Measurements from ENCODE around the gene ABHD11. TPM values are rescaled to one million over a fixed set of nuclear protein-coding genes. Genes with fewer than 3 reads are reported as not detected.

The ABHD11 gene
- total and polyA plus RNA-seq, 9 of the 15 experiments (the other 6 are each of a cell fraction or from before 2014, with no cell fraction given) = 7.7 to 44.2 (median 18.9) TPM

GRCh38 chr7:73716318-73716890 lies 22.2 kb downstream of the ABHD11 start (continued):
- TF ChIP-seq ZNF584 (CRISPR knock-in tag; IDR thresholded peaks at IDR 0.05; ENCODE audit: low read depth) (no peak), BCOR (IDR thresholded peaks at IDR 0.05) (peak; percentile 97), GTF3C2 (IDR thresholded peaks at IDR 0.05; ENCODE audit: borderline replicate concordance, extremely low read depth, insufficient read length) (peak; percentile 72), EZH2 (IDR thresholded peaks at IDR 0.05; ENCODE audit: borderline replicate concordance, low read depth, low read length) (no peak), PCBP1 (IDR thresholded peaks at IDR 0.05; ENCODE audit: low read depth, low read length, poor library complexity, severe bottlenecking) (no peak), ZNF778 (CRISPR knock-in tag; IDR thresholded peaks at IDR 0.05) (no peak), ARNT (IDR thresholded peaks at IDR 0.05) (0 out of 4 replicates have a peak, but pooled peaks of 1 of the 2 experiments have one; percentile 3), ZNF175 (CRISPR knock-in tag; IDR thresholded peaks at IDR 0.05; ENCODE audit: low read depth) (0 out of 2 replicates have a peak, but pooled peaks have one; percentile 4), GTF2F1 (IDR thresholded peaks at IDR 0.05; ENCODE audit: low read depth, low read length) (no peak), FOXP4 (CRISPR knock-in tag; IDR thresholded peaks at IDR 0.05; ENCODE audit: borderline replicate concordance) (no peak), MIER1 (IDR thresholded peaks at IDR 0.05; ENCODE audit: low read depth) (no peak), SMARCA5 (IDR thresholded peaks at IDR 0.05) (peak; percentile 89), E2F3 (CRISPR knock-in tag; IDR thresholded peaks at IDR 0.05) (no peak), BRF1 (IDR thresholded peaks at IDR 0.05; ENCODE audit: borderline replicate concordance, extremely low read depth, insufficient read length) (no peak), TSC22D4 (tag; IDR thresholded peaks at IDR 0.05) (no peak), KLF16 (IDR thresholded peaks at IDR 0.05) (no peak), NFE2L1 (tag; IDR thresholded peaks at IDR 0.05; ENCODE audit: borderline replicate concordance, low read depth) (no peak)
- TF ChIP-seq, protein P1, sequence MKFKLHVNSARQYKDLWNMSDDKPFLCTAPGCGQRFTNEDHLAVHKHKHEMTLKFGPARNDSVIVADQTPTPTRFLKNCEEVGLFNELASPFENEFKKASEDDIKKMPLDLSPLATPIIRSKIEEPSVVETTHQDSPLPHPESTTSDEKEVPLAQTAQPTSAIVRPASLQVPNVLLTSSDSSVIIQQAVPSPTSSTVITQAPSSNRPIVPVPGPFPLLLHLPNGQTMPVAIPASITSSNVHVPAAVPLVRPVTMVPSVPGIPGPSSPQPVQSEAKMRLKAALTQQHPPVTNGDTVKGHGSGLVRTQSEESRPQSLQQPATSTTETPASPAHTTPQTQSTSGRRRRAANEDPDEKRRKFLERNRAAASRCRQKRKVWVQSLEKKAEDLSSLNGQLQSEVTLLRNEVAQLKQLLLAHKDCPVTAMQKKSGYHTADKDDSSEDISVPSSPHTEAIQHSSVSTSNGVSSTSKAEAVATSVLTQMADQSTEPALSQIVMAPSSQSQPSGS (CRISPR knock-in tag; IDR thresholded peaks at IDR 0.05) = no peak
- TF ChIP-seq, protein P2, sequence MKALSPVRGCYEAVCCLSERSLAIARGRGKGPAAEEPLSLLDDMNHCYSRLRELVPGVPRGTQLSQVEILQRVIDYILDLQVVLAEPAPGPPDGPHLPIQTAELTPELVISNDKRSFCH (CRISPR knock-in tag; IDR thresholded peaks at IDR 0.05) = no peak
- TF ChIP-seq, protein P2 (tag; IDR thresholded peaks at IDR 0.05) = no peak
- TF ChIP-seq, protein P3, sequence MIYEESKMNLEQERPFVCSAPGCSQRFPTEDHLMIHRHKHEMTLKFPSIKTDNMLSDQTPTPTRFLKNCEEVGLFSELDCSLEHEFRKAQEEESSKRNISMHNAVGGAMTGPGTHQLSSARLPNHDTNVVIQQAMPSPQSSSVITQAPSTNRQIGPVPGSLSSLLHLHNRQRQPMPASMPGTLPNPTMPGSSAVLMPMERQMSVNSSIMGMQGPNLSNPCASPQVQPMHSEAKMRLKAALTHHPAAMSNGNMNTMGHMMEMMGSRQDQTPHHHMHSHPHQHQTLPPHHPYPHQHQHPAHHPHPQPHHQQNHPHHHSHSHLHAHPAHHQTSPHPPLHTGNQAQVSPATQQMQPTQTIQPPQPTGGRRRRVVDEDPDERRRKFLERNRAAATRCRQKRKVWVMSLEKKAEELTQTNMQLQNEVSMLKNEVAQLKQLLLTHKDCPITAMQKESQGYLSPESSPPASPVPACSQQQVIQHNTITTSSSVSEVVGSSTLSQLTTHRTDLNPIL (CRISPR knock-in tag; IDR thresholded peaks at IDR 0.05) = no peak

Data from K562 (cell line).